Measurements from ENCODE around the gene POGZ.
"Not testable (repeated sequence)": the region's sequence is repeated elsewhere in the genome, so short reads cannot be mapped to it uniquely, and the experiment has no call there.

The POGZ gene

DNA sequence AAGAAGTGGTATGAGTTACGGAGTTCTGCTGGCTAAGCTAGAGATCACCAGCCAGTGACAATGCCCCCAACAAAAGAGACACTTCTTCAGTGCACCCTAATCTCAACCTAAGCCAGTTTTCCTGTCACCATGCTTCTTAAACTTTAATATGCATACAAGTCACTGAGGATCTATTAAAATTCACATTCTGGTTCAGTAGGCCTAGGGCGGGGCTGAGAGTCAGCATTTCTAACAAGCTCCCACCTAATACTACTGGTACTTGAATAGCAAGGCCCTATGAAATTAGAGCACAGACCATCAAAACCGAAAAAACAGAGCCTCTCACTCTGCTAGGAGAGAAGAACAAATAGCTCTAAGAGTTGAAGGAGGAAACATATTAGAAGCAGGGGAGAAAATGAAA lies 52.0 kb downstream of the POGZ start:
- DNase-seq = no peak

DNA sequence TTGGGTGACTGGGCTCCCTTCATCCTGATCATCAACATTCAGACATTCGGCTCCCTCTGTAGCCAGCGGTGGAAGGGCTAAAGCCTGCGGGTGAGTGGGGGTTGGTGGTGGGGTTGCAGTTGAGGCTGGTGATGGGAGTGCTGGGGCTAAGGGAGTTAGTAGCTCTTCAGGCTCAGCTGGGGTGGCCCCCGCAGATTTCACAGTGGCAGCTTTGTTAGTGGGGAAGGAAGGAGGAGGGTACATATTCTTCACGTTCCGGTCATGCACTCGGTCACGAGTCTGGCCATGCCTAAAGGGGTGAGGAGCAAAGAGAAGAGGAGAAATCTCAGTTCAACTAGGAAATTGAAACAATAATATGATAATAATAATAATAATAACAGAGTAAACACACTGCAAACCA lies 53.1 kb downstream of the POGZ start:
- DNase-seq = no peak

DNA sequence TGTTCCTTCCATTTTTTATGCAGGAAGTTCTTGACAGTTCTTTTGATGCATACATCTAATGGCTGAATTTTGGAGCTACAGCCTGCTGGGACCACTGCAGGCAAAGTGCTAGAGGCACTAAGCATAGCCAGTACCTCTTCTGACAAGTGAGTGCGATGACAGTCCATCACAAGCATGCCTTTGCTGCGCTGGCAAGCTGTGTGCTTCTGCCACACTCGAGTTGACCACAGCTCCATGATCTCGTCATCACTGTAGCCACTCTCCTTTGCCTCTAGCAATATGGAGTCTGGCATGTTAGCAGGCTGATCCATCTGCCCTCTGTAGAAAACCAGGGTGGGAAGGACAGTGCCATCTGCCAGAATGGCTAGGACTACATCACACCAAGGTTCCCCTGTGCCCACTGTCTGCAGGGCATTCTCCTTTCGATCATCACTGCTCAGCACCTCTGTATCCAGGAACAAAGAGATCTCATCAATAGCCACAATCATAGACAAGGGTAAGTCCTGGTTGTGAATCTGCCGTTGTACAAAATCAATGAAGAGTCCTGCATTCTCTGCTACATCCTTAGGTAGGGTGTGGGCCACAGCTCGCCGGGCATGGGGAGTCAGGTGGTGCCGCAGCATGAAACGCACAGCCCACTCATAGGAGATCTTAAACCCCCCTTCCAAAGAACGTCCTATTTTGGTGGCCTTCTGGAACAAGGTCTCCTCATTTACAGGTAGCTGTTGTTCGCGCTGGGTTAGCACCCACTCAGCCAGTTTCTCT lies 53.9 kb downstream of the POGZ start:
- DNase-seq = no peak

DNA sequence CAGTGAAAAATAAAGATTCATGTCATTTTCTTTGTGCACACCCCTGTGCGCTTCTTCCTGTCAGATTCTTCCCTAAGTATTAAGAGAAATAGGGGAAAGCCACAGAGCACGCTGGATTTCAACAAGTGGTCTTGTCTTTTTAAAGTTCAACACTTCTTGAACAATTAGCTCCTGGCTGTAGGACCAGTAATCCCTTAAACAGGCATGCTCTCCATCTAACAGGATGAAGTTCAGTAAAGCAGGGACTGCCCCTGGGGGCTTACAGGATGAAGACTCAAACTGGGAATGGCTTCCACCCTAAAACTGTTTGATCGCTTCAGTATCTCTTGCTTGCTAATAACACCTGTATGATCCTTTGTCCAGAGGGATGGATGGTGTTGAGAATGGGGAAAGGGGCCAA lies 55.7 kb downstream of the POGZ start:
- no peak for DNase-seq

DNA sequence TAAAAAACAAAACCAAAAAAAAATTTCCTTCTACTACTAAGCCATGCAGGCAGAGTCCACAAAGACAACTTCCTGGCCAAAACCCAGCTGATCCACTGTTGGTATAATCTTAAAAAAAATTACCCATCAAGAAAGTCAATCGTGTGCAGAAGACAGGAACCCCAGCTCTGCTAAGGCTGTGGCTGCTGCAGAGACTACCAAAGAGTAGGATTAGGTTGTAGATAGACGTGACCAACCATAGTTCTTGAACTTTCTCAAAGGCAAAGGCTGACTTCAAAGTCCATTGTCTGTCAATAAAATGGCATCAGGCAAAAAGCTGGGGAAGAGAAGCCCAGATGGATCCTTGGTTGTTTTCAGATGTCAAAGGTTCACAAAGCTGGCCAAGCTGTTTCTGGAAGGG lies 56.5 kb downstream of the POGZ start:
- no peak for DNase-seq

DNA sequence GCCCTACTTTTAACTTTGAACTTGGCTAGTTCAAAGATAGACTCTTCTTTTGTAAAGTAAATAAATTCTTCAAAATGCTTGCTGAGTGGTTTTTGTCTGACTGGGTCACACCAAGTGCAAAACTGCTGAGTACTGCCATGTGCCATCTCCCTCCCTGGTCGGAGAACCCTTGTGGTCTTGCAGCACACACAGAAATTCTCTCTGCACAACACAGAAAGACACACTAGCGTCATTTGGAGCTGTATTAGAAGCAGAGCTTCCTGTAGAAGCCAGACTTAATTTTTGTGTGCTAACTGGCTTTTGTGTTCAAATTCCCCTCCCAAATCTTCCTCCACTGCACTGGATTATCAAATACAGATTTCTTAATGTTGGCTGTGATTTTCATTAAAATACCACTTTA lies 57.4 kb downstream of the POGZ start:
- DNase-seq = no peak

DNA sequence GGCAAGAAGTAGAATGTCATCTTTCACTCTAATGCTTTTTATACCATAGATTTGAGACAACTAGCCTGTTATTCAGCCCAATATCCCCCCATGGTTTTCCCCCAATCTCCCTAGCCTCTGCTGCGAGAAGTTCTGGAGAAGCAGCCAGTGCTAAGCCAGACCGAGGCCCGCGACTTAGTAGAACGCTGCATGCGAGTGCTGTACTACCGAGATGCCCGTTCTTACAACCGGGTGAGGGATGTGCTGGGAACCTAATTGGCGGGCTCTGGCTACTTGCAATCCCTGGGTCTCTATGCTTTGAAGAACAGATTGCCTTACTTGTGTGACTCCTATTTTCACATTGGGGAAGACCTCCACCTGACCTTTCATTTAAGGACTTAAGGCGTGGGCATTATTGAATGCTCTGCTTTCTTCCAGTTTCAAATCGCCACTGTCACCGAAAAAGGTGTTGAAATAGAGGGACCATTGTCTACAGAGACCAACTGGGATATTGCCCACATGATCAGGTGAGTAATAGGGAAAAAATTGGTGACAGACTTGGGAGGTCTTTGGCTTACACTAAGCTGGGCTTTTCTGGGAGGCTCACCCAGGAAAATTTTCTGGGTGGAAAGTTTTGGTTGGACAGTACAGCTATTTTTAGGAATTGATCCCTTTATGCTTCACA lies 58.0 kb downstream of the POGZ start:
- DNase-seq = no peak

DNA sequence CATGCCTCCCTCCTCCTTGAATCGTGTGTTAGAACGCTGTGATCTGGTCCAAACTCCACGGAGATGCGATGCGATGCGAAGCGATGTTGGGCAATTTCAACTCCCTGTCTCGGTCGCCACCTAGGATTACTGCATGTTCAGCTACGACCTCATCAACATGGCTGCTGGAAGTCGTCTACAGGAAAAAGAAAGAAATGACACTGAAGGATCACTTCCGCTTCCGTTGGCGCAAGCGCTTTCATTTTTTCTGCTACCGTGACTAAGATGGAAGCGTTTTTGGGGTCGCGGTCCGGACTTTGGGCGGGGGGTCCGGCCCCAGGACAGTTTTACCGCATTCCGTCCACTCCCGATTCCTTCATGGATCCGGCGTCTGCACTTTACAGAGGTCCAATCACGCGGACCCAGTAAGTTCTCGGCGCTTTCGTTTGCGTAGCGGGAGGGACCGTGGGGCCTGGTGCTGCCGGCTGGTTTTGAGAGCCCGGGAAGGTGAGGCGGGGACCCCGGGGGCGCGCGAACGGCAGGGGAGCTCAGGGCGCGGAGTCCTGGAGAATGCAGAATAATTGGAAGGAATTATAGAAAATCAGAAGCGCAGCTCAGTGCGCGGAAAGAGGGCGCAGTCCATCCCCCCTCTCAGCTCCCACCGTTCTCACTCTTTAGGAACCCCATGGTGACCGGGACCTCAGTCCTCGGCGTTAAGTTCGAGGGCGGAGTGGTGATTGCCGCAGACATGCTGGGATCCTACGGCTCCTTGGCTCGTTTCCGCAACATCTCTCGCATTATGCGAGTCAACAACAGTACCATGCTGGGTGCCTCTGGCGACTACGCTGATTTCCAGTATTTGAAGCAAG lies 59.7 kb downstream of the POGZ start, which contains the start of gene PSMB4:
TSS of gene PSMB4 (plus strand) at position 250 of the 848 bp plus-strand sequence. CDS start at position 265, 15 bp downstream.
- DNase-seq = peak; percentile 96

DNA sequence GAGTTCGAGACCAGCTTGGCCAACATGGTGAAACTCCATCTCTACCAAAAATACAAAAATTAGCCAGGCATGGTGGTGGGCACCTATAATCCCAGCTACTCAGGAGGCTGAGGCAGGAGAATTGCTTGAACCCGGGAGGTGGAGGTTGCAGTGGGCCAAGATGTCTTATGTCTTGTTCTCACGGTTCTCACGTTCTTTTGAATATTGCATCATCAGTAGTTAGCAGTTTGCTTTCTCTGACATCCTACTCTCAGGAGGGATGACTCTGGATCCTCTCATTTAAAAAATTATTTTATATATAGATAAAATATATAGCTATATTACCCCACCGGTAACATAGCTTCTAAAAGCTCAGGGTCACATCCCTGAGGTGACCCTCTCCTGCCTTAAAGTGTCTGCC lies 63.0 kb downstream of the POGZ start:
- DNase-seq = not testable (repeated sequence)

DNA sequence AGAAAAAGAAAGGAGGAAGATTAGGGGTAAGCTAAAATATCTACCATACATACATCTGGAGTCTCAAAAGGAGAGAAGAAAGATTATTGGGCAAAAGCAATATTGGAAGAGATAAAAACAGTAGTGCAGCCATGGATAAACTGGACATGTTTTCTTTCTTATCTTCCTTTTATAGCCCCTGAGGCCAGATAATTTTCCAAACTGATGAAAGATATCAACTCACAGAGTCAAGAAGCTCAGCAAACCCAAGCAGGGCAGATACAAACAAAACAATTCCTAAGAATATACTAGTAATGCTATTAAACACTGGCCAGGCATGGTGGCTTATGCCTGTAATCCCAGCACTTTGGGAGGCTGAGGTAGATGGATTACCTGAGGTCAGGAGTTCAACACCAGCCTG lies 65.7 kb downstream of the POGZ start:
- DNase-seq = no peak

DNA sequence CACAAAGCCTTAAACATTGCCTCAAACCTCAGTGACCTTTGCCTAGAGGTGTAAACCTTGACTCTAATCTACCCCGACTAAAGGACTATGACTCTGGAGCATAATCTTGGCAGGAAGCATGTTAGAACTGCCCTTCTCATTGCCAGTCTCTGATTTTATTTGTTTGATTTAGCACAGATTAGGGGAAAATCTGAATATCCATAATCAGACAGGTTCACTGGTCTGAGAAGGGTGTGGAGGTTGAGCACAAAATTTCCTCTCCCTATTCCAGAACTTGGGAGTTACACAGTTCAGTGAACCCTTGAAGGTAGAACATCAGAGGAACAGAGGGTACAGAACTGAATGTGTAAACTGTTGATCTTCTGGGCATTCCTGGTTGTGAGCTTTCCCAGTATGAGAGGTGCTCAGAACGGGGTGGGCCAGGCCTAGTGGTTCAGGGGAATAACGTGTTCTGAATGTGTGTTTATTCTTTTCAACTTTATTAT lies 68.2 kb downstream of the POGZ start:
- no peak for DNase-seq

DNA sequence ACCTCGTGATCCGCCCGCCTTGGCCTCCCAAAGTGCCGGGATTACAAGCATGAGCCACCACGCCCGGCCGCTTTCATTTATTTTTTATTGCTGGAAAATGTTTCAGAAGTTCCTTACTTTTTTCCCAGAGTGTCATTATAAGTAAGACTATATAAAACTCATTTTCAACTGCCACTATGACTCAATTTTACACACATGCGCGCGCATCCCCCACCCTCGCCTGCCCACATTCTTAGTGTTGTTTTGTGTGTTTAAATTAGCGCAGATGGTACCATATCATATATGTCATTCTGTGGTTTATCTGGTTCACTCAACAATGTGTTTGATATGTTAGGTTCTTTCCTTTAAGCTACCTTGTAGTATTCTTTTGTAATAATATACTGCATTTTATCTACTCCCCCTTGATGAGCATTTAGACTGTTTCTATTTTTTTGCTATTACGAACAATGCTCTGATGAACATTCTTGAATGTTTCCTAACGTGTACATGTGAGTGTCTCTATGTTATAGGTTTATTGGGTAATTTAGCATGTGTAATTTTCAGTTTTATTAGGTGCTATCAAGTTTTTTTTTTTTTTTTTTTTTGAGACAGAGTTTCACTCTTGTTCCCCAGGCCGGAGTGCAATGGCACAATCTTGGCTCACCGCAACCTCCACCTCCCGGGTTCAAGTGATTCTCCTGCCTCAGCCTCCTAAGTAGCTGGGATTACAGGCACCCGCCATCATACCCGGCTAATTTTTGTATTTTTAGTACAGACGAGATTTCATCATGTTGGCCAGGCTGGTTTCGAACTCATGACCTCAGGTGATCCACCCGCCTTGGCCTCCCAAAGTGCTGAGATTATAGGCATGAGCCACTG lies 68.8 kb downstream of the POGZ start:
- DNase-seq = not testable (repeated sequence)

DNA sequence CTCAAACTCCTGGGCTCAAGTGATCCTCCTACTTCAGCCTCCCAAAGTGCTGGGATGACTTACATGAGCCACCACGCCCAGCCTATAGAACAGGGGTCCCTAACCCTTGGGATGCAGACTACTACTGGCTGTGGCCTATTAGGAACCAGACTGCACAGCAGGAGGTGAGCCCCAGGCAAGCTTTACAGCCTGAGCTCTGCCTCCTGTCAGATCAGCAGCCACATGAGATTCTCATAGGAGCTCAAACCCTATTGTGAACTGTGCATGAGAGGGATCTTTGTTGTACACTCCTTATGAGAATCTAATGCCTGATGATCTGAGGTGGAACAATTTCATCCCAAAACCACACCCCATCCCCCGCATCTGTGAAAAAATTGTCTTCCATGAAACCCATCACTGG lies 73.3 kb downstream of the POGZ start:
- no peak for DNase-seq

DNA sequence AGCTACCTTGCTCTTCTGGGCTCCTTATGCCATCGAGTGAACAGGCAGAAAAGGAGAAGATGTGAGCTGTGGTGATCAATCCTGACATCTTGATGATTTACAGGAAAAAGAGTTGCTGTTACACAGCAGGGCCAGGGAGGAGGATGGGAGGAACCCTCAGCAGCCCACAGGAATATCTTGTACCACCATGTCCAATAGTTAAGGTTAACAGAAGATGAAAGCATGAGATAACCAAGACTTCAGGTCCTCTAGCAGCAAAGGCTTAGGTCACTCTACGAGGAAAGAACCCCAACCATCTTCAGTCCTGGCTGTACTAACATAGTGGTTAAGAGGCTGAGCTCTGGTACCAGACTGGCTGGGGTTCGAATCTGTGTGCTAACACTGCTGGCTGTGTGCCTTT lies 74.7 kb downstream of the POGZ start:
- no peak for DNase-seq

DNA sequence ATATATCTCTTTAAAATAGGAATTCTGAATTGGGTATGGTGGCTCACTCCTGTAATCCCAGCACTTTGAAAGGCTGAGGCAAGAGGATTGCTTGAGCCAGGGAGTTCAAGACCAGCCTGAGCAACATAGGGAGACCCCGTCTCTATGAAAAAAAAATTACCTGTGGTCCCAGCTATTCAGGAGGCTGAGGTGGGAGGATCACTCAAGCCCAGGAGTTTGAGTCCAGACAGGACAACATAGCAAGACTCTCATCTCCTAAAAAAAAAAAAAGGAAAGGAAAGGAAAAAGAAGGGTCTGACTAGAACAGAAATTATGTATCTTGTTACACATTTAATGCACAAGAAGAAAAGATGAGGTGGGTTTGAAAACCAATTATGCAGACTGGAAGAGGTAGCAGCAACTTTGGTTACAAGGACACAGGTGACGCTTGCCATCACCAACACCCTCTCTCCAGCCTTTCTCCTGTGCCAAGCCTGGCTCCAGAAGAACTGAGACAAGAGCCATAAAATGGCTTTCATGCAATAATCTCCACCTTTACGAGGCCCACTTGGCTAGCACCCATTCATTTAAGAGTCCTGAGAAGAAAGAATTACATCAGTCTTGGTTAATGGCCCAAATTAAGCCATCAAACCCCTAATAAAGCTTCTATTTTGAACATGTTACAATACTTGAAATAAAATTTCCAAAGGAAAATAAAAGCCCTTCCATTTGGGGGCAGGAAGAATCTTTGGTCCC lies 82.0 kb downstream of the POGZ start:
- DNase-seq = no peak

DNA sequence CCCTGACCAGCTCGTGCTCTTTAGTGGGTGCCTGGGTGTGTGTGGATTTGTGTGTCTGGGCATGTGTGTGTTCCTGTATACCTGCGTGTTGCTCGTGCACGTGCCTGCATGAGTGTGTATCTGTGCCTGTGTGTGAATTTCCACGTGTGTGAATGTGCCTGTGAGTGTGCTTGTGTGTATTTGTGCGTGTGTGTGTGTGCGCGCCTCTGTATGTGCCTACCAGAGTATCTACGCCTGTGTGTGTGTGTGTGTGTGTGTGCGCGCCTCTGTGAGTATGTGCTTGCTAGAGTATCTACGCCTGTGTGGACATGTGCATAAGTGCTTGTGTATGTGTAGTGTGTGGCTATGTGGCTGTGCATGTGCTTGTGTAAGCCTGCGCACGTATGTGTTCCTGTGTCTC lies 86.1 kb downstream of the POGZ start:
- peak; percentile 31 for DNase-seq

DNA sequence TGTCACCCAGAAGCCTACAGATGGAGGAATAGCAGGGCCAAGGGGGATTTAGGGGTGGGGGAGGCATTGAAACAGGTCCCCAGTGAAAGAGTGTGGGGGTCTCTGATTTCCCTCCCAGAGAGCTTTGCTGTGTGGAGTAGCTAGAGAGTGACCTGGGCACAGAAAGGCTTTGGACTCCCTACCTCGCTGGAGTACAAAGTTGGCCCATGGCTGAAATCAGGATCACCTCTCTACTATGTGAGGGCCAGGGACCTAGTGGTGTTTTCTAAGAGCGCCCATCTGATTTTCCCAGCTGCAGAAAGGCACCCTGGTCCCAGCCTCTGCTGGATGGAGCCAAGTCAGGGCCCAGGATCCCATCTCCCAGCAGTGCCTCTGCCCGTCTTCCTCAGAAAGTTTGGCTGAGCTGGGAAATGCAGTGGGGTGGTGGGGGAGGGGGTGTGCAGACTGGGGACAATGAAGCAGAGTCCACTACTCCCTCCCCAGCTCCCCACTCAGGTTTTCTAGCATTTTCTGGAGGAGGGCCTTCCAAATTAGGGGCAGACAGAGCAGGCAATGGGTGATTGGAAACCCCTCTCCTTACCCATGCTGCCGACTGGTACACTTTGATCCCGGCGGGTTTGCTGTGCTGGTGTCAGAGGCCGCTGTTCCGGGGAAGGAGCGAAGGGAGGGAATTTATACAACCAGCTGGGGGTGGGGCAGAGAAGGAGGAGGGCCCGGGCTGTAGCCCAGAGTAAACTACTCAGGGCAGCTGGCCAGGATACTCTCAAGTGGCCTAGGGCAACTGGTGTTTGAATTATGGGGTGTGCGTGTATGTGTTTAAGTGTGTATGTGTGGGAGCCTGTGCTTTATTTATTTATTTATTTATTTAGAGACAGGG lies 87.0 kb downstream of the POGZ start, which contains the start of gene SELENBP1:
TSS of gene SELENBP1 (minus strand) at position 648 of the 877 bp plus-strand sequence. CDS start at position 584, 64 bp downstream.
- peak; percentile 95 for DNase-seq

DNA sequence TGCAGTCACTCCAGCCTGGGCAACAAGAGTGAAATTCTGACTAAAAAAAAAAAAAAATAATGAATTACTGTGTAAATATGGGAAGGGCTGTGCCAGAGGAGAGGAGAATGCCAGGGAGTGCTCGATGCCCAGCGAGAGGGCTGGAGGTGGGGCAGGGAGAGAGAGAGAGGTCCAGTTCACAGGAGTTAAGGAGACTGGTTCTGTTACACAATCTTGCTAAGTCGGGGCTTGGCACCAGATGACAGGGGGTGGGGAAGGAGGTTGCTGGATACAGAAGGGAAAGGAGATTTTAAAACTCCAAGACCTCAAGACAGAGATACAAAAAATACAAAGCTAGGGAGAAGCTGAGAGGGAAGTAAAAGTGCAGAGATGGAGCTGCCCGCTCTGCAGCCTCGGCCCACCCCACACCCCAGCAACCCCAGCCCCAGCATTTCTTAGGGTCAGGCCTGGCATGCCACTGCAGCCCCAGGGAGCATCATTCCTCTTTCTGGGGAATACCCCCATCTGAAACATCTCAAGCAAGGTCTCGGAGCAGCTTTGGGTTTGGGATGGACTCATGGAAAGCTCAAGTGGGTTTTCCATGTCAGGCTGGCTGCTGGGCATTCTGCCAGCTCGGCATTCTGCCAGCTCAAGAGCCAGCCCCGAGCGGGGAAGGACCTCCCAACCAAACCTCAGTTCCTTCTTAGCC lies 87.8 kb downstream of the POGZ start:
- DNase-seq = peak; percentile 79

DNA sequence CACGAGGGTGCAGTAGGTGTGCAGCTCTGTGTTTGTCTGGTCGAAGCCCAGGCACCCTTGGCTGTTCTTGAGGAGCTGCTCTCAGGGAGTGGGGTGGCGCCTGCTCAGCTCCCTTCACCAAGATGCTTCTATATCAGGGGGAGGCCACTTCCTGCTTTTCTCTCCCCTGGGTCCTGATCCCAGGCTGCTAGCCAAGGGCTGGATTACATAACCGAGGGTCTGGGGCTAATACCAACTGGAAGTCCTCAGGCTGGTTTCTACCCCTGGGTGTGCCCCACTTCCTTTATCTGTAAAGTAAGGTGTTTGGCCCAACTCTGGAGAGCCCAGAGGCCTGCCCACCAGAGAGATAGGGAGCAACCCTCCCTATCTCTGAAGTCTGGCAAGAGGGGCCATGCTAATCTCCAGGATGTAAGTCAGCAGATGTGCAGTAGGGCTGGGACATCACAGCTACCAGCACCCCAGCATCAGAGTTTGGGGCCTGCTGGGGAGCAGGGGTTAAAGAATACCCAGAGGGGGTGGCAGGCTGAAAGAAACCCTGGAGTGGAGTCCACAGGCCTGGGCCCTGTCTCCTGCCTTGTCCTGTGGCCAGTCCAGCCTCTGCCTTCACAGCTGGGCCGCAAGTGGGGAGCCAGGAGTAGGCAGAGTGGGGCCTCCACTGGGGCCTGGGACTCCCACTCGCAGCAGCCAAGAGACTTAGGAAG lies 88.9 kb downstream of the POGZ start:
- no peak for DNase-seq

Data from DMS53 (cell line).